ENCODE measurements around the gene LRRC66. TPM values are rescaled to one million over a fixed set of nuclear protein-coding genes. Genes with fewer than 3 reads are reported as not detected.
A peak's percentile ranks its signal among the peaks of the same experiment; 100 is the strongest.

The LRRC66 gene, protein sequence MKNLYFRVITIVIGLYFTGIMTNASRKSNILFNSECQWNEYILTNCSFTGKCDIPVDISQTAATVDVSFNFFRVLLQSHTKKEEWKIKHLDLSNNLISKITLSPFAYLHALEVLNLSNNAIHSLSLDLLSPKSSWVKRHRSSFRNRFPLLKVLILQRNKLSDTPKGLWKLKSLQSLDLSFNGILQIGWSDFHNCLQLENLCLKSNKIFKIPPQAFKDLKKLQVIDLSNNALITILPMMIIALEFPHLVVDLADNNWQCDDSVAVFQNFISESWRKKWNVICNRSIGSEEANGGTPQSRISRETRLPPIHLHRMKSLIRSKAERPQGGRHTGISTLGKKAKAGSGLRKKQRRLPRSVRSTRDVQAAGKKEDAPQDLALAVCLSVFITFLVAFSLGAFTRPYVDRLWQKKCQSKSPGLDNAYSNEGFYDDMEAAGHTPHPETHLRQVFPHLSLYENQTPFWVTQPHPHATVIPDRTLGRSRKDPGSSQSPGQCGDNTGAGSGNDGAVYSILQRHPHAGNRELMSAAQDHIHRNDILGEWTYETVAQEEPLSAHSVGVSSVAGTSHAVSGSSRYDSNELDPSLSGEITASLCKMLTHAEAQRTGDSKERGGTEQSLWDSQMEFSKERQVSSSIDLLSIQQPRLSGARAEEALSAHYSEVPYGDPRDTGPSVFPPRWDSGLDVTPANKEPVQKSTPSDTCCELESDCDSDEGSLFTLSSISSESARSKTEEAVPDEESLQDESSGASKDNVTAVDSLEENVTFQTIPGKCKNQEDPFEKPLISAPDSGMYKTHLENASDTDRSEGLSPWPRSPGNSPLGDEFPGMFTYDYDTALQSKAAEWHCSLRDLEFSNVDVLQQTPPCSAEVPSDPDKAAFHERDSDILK
- not detected in 2 replicates for total RNA-seq (2016; rRNA removed; fragmentation: Illumina TruSeq; extraction: Trizol)
- total RNA-seq (2016; cell fraction: cytosol; rRNA removed; fragmentation: Illumina TruSeq; extraction: Trizol; ENCODE audit: low read depth), result not detected in 2 replicates
- 0.02 TPM in 1 of 2 replicates, not detected in the other for total RNA-seq (2016; cell fraction: insoluble cytoplasmic fraction; rRNA removed; fragmentation: Illumina TruSeq; extraction: Trizol)
- total RNA-seq (2016; cell fraction: membrane; rRNA removed; fragmentation: Illumina TruSeq; extraction: Trizol), result not detected in 2 replicates
- 0.09 TPM in 1 of 2 replicates, not detected in the other for total RNA-seq (2016; cell fraction: nucleus; rRNA removed; fragmentation: Illumina TruSeq; extraction: Trizol)
- 0.03 TPM in 1 of 2 replicates, not detected in the other for polyA plus RNA-seq (2011; rRNA removed)
- polyA plus RNA-seq (2011; cell fraction: cytosol; rRNA removed), result 0.01 and 0.03 TPM in 2 replicates
- polyA plus RNA-seq (2011; cell fraction: nucleus; rRNA removed), result 0.07 TPM in 1 of 2 replicates, not detected in the other
- polyA plus RNA-seq (2012), result 0.04 TPM in 1 of 2 replicates, not detected in the other
- polyA plus RNA-seq (2016; cell fraction: cytosol; fragmentation: Illumina TruSeq; extraction: Trizol; ENCODE audit: low read depth), result not detected in 2 replicates
- polyA plus RNA-seq (2016; cell fraction: insoluble cytoplasmic fraction; fragmentation: Illumina TruSeq; extraction: Trizol; ENCODE audit: low read depth), result not detected in 2 replicates
- polyA plus RNA-seq (2016; cell fraction: membrane; fragmentation: Illumina TruSeq; extraction: Trizol; ENCODE audit: low read depth), result not detected in 2 replicates
- 0.13 TPM in 1 of 2 replicates, not detected in the other for polyA plus RNA-seq (2016; cell fraction: nucleus; fragmentation: Illumina TruSeq; extraction: Trizol; ENCODE audit: insufficient read depth, low read depth)
- 0.12 TPM in 1 of 2 replicates, not detected in the other for polyA minus RNA-seq (2011; rRNA and poly(A)+ RNA removed; ENCODE audit: low replicate concordance)
- polyA minus RNA-seq (2011; cell fraction: cytosol; rRNA and poly(A)+ RNA removed), result not detected in 2 replicates
- 0.26 TPM in 1 of 2 replicates, not detected in the other for polyA minus RNA-seq (2011; cell fraction: nucleus; rRNA and poly(A)+ RNA removed)
- percentile 22 among the genes with signal in this experiment for Bru-seq, nascent RNA
- percentile 17 among the genes with signal in this experiment for BruChase-seq, experiment 1, labeled RNA remaining after a 6-hour chase
- BruChase-seq, experiment 2, labeled RNA remaining after a 2-hour chase, result percentile 28 among the genes with signal in this experiment
- long read RNA-seq, experiment 1, result 0 reads
- long read RNA-seq, experiment 2, result 0 reads

DNA sequence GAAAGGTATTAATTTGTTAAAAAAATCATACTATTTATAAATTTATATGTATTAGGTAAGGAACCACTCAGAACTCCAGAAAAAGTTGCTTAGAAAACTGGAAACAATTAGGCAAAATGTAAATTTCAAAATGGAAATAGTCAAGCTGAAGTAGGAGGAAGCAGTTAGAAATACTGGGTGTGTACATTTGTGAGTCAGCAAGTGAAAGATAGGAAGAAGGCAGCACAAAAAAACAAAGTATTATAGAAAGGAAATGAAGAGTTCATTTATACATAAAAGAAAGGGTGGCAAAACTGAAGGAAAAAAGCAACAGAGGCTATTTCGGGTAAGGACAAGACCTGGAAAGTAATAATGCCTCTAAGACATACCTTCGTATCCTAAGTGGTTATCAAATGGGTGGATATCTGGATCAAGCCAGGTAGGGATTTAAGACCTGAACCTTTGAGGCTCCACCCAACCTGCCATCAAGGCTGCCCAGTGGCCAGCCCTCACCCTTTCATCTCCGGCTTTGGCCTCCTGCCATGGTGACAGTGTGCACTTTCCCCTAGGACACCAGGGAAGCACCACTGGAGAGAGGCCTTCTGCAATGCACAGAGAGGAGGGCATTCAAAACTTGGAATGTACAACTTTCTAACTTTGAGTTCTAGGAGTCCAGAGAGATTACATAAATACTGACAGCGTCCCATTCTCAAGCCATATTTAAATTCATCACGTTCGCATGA, at the start of gene LRRC66:
TSS of gene LRRC66 (minus strand) at position 428 of the 722 bp plus-strand sequence. CDS start 2,750 bp downstream, outside the sequence.
- Histone ChIP-seq H2AFZ (ENCODE audit: low read length) (no peak within 1 kb of the TSS), H3K9ac (ENCODE audit: insufficient read depth, low read depth, low read length) (no peak within 1 kb of the TSS), H3K36me3 (replicated peaks in 1 of 2; ENCODE audit: control insufficient read depth in 1 of 2, insufficient read depth in 2 of 2, low read length in 2 of 2) (no peaks in the 10 kb centered on the region), H3K27me3 (ENCODE audit: control insufficient read depth in 1 of 2, insufficient read depth in 2 of 2, low read length in 2 of 2) (no peaks in the 10 kb centered on the region), H3K4me2 (ENCODE audit: low read depth, low read length) (no peak within 1 kb of the TSS), H3K9me3 (ENCODE audit: low read length) (no peaks in the 10 kb centered on the region), H4K20me1 (ENCODE audit: insufficient read depth, low read length) (no peaks in the 10 kb centered on the region), H3K27ac (ENCODE audit: extremely low read length, insufficient read depth, low read length) (no peak within 1 kb of the TSS), H3K4me1 (ENCODE audit: insufficient read depth, low read length) (peaks cover 17% of the 10 kb centered on the region), H3K4me3 (replicated peaks in 1 of 3; ENCODE audit: insufficient read depth in 1 of 3, low read depth in 2 of 3, low read length in 3 of 3) (no peak within 1 kb of the TSS), H3K79me2 (ENCODE audit: insufficient read depth, low read length) (no peaks in the 10 kb centered on the region)
- ATAC-seq (peak; percentile 99), DNase-seq (ENCODE audit: low spot score) (peak; percentile 66), FAIRE-seq (no peak)
- in situ Hi-C loops (cut with HindIII; ENCODE audit: extremely low pct_ligation_motif_present, low pct_unique_long_range_greater_than_20kb), result no loop called here
- BruUV-seq (replicated peaks), result no TSS peak
- intact Hi-C loops (cut with micrococcal nuclease; ENCODE audit: unreplicated experiment), result no loop called here
- ChIA-PET CTCF (ENCODE audit: low intra/inter-chr PET ratio, low total read pairs) (no interaction called here), POLR2A (no interaction called here)
- 30% methylated on average over 6 of the region's 6 CpGs for WGBS (ENCODE audit: low lambda C conversion rate)
- TF ChIP-seq ESRRA (CRISPR knock-in tag; IDR thresholded peaks at IDR 0.05; ENCODE audit: low read depth) (no peak), SCMH1 (CRISPR knock-in tag; IDR thresholded peaks at IDR 0.05; ENCODE audit: borderline replicate concordance) (no peak), PHF21A (CRISPR knock-in tag; IDR thresholded peaks at IDR 0.05) (peak; percentile 28; the same call in 1 of the 2 replicates), PAX8 (CRISPR knock-in tag; IDR thresholded peaks at IDR 0.05; ENCODE audit: borderline replicate concordance) (no peak), ZBTB7B (CRISPR knock-in tag; IDR thresholded peaks at IDR 0.05) (no peak), HNRNPLL (IDR thresholded peaks at IDR 0.05; ENCODE audit: low read depth, low read length, poor library complexity, severe bottlenecking) (no peak), KDM1A (CRISPR knock-in tag; IDR thresholded peaks at IDR 0.05) (no peak), MTF1 (CRISPR knock-in tag; IDR thresholded peaks at IDR 0.05) (no peak), LCORL (IDR thresholded peaks at IDR 0.05) (no peak), LCORL (CRISPR knock-in tag; IDR thresholded peaks at IDR 0.05) (0 out of 2 replicates have a peak, but pooled peaks have one; percentile 44), SNAPC2 (CRISPR knock-in tag; IDR thresholded peaks at IDR 0.05) (no peak), DR1 (CRISPR knock-in tag; IDR thresholded peaks at IDR 0.05) (no peak)
- TF ChIP-seq, protein P1, sequence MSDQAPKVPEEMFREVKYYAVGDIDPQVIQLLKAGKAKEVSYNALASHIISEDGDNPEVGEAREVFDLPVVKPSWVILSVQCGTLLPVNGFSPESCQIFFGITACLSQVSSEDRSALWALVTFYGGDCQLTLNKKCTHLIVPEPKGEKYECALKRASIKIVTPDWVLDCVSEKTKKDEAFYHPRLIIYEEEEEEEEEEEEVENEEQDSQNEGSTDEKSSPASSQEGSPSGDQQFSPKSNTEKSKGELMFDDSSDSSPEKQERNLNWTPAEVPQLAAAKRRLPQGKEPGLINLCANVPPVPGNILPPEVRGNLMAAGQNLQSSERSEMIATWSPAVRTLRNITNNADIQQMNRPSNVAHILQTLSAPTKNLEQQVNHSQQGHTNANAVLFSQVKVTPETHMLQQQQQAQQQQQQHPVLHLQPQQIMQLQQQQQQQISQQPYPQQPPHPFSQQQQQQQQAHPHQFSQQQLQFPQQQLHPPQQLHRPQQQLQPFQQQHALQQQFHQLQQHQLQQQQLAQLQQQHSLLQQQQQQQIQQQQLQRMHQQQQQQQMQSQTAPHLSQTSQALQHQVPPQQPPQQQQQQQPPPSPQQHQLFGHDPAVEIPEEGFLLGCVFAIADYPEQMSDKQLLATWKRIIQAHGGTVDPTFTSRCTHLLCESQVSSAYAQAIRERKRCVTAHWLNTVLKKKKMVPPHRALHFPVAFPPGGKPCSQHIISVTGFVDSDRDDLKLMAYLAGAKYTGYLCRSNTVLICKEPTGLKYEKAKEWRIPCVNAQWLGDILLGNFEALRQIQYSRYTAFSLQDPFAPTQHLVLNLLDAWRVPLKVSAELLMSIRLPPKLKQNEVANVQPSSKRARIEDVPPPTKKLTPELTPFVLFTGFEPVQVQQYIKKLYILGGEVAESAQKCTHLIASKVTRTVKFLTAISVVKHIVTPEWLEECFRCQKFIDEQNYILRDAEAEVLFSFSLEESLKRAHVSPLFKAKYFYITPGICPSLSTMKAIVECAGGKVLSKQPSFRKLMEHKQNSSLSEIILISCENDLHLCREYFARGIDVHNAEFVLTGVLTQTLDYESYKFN (CRISPR knock-in tag; conservative IDR thresholded peaks at IDR 0.05), result 0 out of 2 replicates have a peak, but pooled peaks have one; percentile 15

All from HepG2 (cell line).